Umbilical cord (tissue), 2 donors: ENCODE data around the gene HMGXB3. TPM values are rescaled to one million over a fixed set of nuclear protein-coding genes. Genes with fewer than 3 reads are reported as not detected.
"Not testable (repeated sequence)": the region's sequence is repeated elsewhere in the genome, so short reads cannot be mapped to it uniquely, and the experiment has no call there.

ENCODE experiments used
- DNase-seq: peaks from one replicate; pipeline ENCODE4 v3.0.0-alpha.2; 2015; ENCODE audit warnings: low spot score
- total RNA-seq: library from RNA; depleted of rRNA; stranded (reverse); fragments of >200 nt; gene quantifications from one replicate; pipeline ENCODE4 v1.2.3, GENCODE V29; 2014; ENCODE audit warnings: low replicate concordance; ENCODE audit not compliant: insufficient read depth

HMGXB3 gene
- total RNA-seq, 1 donor from 2014 or later = 16.4 TPM

- DNase-seq = no peak
Observed at GRCh38 chr5:150017226-150018005, 16.9 kb downstream of the HMGXB3 start.

DNA sequence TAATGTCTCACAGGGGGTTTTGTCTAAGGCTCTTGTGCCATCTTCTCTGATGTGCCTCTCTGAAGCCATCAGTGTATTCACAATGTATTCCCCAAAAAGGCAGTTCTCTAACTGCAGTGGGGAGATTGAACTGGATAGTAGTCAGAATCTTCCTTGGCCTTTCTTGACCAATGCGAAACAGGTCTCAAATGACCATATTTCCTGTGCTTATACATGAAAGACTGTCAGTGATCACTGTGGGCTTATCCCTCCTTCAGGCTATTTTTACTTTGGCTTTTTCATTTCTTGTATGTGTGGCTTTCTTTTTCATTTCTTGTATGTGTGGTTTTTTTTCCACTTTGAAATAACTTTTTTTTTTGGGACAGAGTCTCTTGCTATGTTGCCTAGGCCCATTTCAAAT is 19.7 kb downstream of the HMGXB3 start:
- no peak for DNase-seq

DNA sequence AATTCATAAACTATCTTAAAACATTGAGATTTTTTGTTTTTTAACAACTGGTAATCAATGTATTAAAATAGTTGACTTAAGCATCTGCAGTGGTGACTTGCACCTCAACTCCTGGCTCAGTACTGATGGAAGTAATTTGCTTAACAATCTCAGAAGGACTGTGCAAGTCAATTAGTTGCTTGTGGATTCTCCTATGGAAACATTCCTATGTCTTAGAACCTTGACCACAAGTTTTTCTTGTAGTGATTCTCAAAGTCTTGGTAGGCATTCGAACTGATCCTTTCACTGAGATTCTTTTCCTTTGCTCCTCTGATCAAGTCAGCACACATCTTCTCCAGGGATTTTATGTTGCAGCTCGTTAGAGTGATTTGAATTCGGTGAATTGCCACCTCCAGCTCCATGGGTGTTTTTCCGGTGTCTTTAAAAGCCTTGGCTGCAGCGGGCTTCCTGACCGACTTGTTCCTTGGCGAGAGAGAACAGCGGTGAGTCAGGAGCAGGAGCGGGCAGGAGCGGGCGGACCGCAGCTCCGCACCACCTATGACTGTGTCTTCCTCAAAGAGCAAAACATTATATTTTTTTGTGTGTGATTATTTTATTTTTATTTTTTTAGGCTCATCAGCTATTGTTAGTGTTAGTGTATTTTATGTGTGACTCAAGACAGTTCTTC is 21.1 kb downstream of the HMGXB3 start:
- no peak for DNase-seq

- DNase-seq = no peak
Observed at GRCh38 chr5:150022158-150022531, 21.6 kb downstream of the HMGXB3 start.

DNA sequence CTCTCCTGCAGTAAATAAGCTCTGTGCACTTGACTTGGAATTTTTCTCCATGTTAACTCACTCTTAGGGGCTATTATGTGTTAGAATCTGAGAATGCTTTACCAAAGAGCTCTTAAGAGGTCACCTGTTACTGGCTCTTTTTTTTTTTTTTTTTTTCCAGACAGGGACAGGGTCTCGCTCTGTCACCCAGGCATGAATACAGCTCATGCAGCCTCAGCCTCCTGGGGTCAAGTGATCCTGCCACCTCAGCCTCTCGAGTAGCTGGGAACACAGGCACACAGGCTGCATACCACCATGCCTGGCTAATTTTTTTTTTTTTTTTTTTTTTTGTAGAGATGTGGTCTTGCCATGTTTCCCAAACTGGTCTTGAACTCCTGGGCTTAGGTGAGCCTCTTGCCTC is 22.1 kb downstream of the HMGXB3 start:
- DNase-seq = no peak

- DNase-seq = no peak
Observed at GRCh38 chr5:150023136-150023535, 22.6 kb downstream of the HMGXB3 start.

DNA sequence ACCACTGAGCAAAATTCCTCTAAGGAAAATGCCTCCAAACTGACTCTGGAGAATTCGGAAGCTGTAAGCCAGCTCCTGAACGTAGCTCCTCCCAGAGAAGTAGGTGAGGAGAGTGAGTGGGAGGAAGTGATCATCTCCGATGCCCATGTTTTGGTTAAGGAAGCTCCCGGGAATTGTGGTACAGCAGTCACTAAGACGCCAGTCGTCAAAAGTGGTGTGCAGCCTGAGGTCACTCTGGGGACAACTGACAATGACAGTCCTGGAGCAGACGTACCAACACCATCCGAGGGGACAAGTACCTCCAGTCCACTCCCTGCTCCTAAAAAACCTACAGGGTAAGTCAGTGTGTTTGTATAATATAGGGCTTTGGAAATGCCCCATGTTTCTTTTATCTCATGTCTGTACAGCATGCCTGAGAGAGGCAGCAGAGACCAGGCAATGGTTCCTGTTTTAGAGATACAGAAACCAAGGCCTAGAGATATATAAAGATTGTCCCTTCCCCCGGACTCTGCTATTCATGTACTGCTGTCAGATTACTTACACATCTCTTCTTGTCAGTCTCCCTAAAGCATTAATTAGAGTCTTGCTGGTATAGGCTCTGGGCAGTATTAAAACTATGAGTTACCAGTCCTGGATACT is 23.9 kb downstream of the HMGXB3 start:
- peak; percentile 31 for DNase-seq

DNA sequence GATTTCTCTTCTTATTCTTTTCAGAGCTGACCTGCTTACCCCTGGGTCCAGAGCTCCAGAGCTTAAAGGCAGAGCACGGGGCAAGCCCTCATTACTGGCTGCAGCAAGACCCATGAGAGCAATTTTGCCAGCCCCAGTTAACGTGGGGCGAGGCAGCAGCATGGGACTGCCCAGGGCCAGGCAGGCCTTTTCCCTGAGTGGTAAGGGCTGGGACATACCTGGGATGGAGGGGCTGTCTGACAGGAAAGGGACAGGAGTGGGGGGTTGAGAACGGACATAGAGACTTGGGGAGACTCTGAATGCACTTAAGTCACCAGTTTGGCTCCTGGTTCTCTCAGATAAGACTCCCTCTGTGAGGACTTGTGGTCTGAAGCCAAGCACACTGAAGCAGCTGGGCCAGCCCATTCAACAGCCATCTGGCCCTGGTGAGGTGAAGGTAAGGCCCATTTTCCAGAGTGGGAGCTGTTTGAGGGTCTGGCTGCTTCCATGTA is 26.2 kb downstream of the HMGXB3 start:
- DNase-seq = no peak

DNA sequence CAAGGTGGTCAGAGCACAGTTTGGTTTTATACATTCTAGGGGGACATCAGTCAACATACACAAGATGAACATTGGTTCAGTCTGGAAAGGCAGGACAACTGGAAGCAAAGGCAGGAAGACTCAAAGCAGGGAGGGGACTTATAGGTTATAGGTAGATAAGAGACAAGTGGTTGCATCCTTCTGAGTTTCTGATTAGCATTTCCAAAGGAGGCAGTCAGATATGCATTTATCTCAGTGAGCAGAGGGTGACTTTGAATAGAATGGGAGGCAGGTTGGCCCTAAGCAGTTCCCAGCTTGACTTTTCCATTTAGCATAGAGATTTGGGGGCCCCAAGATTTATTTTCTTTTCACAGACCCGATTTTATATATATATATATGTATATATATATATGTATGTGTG is 27.5 kb downstream of the HMGXB3 start:
- DNase-seq = not testable (repeated sequence)

- DNase-seq = no peak
Observed at GRCh38 chr5:150033334-150033733, 32.8 kb downstream of the HMGXB3 start.

GRCh38 chr5:150034662-150035061 is 34.1 kb downstream of the HMGXB3 start:
- no peak for DNase-seq

- DNase-seq = no peak
Observed at GRCh38 chr5:150035139-150035895, 34.8 kb downstream of the HMGXB3 start.

- peak; percentile 94 for DNase-seq
Observed at GRCh38 chr5:150036513-150036912, 36.0 kb downstream of the HMGXB3 start.

DNA sequence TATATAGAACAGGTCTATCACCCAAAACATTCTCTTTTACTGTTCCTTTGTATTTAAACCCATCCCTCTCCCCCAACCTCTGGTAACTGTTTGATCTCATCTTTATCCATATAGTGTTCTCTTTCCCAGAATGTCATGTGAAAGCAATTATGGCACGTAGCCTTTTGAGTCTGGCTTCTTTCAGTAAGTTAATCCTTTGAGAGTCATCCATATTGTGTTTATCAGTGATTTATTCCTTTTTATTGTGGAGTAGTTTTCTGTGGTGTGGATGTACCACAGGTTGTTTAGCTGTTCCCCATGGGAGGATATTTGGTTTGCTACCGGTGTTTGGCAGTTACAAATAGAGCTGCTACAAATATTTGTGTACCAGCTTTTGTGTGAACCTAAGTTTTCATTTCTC is 38.0 kb downstream of the HMGXB3 start:
- no peak for DNase-seq

DNA sequence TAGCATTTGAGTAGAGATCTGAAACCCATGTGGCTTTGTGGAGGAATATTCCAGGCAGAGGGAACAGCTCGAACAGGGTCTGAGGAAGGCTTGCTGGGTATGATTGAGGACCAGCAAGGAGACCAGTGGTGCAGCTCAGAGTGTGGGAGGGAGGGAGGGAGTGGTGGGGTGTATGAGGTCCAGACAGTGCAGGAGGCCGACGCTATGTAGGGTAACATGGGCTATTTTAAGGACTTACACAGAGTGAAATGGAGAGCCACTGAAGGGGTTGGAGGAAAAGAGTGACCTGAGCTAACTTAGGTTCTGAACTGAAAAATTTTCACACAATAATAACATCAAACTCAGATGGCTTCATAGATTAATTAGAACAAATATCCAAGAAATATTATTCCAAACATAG is 41.9 kb downstream of the HMGXB3 start:
- DNase-seq = no peak

- DNase-seq = no peak
Observed at GRCh38 chr5:150043657-150044328, 43.3 kb downstream of the HMGXB3 start.

DNA sequence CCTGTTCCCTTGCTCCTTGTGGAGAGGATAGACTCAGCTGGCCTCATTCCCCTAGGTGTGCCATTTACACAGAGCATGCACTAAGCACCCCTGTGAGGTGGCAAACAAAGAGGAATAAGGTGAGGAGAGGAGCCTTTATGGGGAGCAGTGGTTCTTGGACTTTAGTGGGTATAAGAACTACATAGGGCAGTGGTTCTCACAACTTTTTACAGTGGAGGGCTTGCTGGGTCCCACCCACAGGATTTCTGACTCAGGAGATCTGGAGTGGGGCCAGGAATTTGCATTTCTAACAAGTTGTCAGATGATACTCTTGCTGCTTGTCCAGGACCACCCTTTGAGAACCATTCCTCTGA is 43.8 kb downstream of the HMGXB3 start:
- DNase-seq = peak; percentile 73

- DNase-seq = no peak
Observed at GRCh38 chr5:150044712-150045111, 44.2 kb downstream of the HMGXB3 start.

- no peak for DNase-seq
Observed at GRCh38 chr5:150045549-150045948, 45.0 kb downstream of the HMGXB3 start.

DNA sequence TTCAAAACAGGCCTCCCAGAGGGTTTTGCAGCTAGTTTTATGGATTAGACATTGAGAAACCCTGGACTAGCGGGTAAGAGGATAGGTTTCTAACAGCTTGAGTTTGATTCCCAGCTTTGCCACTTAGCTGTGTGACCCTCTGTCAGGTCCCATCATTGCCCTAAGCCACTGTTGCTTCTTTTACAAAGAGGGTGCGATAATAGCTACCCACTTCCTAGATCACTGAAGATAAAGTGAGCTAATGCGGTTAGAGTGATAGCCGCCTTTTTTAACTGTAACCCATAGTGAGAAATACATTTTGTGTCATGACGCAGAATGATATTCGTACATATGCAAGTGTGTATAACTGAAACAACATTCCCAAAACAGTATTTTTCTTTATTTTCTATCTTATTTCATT is 45.5 kb downstream of the HMGXB3 start:
- no peak for DNase-seq

- DNase-seq = not testable (repeated sequence)
Observed at GRCh38 chr5:150050172-150050811, 49.8 kb downstream of the HMGXB3 start.
